SK-N-DZ (cell line): ENCODE measurements around the gene HNRNPUL2. TPM values are rescaled to one million over a fixed set of nuclear protein-coding genes. Genes with fewer than 3 reads are reported as not detected.
"Not testable (repeated sequence)": the region's sequence is repeated elsewhere in the genome, so short reads cannot be mapped to it uniquely, and the experiment has no call there.

Experiments used
- DNase-seq: peaks from one replicate; pipeline ENCODE4 v3.0.0-alpha.2; 2015; ENCODE audit warnings: low spot score
- polyA plus RNA-seq, 2 experiments: library from polyadenylated mRNA; depleted of rRNA; stranded (reverse); fragments of >200 nt; gene quantifications; 2 replicates each; pipeline ENCODE4 v1.2.3, GENCODE V29; 2014

HNRNPUL2 gene
- polyA plus RNA-seq (2014; cell fraction: cytosol; rRNA removed) = 13.7 and 19.1 TPM in 2 replicates
- 7.2 and 24.5 TPM in 2 replicates for polyA plus RNA-seq (2014; cell fraction: nucleus; rRNA removed)

GRCh38 chr11:62727165-62727871 is at the start of gene HNRNPUL2:
Gene HNRNPUL2, minus strand, starts transcription at chr11:62727457. Its CDS starts 301 bp downstream, at chr11:62727156.
- peak; percentile 99 for DNase-seq

- no peak for DNase-seq
Measured at GRCh38 chr11:62775646-62776045, 48.4 kb upstream of the HNRNPUL2 start.

- no peak for DNase-seq
Measured at GRCh38 chr11:62774407-62774806, 47.1 kb upstream of the HNRNPUL2 start.

GRCh38 chr11:62771144-62772021 is 44.1 kb upstream of the HNRNPUL2 start, which contains the start of gene TAF6L:
Gene TAF6L, plus strand, starts transcription at chr11:62771396. Its CDS starts 4,388 bp downstream, at chr11:62775784.
- DNase-seq = peak; percentile 99

GRCh38 chr11:62770778-62771143 is 43.5 kb upstream of the HNRNPUL2 start:
- no peak for DNase-seq

GRCh38 chr11:62760867-62761227 is 33.6 kb upstream of the HNRNPUL2 start:
- not testable (repeated sequence) for DNase-seq

- DNase-seq = peak; percentile 23
Measured at GRCh38 chr11:62757846-62758788, 30.9 kb upstream of the HNRNPUL2 start.

- no peak for DNase-seq
Measured at GRCh38 chr11:62755086-62755615, 27.9 kb upstream of the HNRNPUL2 start.

- peak; percentile 100 for DNase-seq
Measured at GRCh38 chr11:62753736-62754603, 26.7 kb upstream of the HNRNPUL2 start, which contains the start of gene ZBTB3. Gene ZBTB3, minus strand, starts transcription at chr11:62754160. Its CDS starts 496 bp downstream, at chr11:62753664.

- no peak for DNase-seq
Measured at GRCh38 chr11:62752994-62753735, 25.9 kb upstream of the HNRNPUL2 start.

- no peak for DNase-seq
Measured at GRCh38 chr11:62752177-62752785, 25.0 kb upstream of the HNRNPUL2 start.

- not testable (repeated sequence) for DNase-seq
Measured at GRCh38 chr11:62749931-62750330, 22.7 kb upstream of the HNRNPUL2 start.

GRCh38 chr11:62747475-62748160 is 20.4 kb upstream of the HNRNPUL2 start:
- DNase-seq = no peak

GRCh38 chr11:62737196-62737595 is 9.9 kb upstream of the HNRNPUL2 start:
- no peak for DNase-seq

- peak; percentile 45 for DNase-seq
Measured at GRCh38 chr11:62732830-62733229, 5.6 kb upstream of the HNRNPUL2 start.

GRCh38 chr11:62730076-62730475 is 2.8 kb upstream of the HNRNPUL2 start:
- DNase-seq = not testable (repeated sequence)

- peak; percentile 86 for DNase-seq
Measured at GRCh38 chr11:62728171-62728988, 1.1 kb upstream of the HNRNPUL2 start, which contains the start of gene TTC9C. Gene TTC9C, plus strand, starts transcription at chr11:62728486. Its CDS starts 363 bp downstream, at chr11:62728849.
